NCI-H748 (cell line): ENCODE measurements around the gene SETBP1.
A peak's percentile ranks its signal among the peaks of the same experiment; 100 is the strongest.

ENCODE experiments used
- DNase-seq: peaks from one replicate; lab custom pipeline; 2025; ENCODE audit not compliant: unreplicated experiment; lab: John Stamatoyannopoulos, UW

SETBP1 gene

GRCh38 chr18:44730803-44731529, 50.3 kb downstream of the SETBP1 start:
- no peak for DNase-seq

GRCh38 chr18:44731530-44732237, 51.0 kb downstream of the SETBP1 start:
- DNase-seq, result no peak

GRCh38 chr18:44732238-44732563, 51.5 kb downstream of the SETBP1 start:
- no peak for DNase-seq

- DNase-seq, result peak; percentile 18
Observed at GRCh38 chr18:44732599-44732998, 51.9 kb downstream of the SETBP1 start.

GRCh38 chr18:44733069-44733753, 52.5 kb downstream of the SETBP1 start:
- DNase-seq, result no peak

- DNase-seq, result no peak
Observed at GRCh38 chr18:44733754-44734465, 53.2 kb downstream of the SETBP1 start.

GRCh38 chr18:44735096-44735495, 54.4 kb downstream of the SETBP1 start:
- DNase-seq, result no peak

- no peak for DNase-seq
Observed at GRCh38 chr18:44736664-44737380, 56.1 kb downstream of the SETBP1 start.

GRCh38 chr18:44737623-44738022, 56.9 kb downstream of the SETBP1 start:
- no peak for DNase-seq

DNA sequence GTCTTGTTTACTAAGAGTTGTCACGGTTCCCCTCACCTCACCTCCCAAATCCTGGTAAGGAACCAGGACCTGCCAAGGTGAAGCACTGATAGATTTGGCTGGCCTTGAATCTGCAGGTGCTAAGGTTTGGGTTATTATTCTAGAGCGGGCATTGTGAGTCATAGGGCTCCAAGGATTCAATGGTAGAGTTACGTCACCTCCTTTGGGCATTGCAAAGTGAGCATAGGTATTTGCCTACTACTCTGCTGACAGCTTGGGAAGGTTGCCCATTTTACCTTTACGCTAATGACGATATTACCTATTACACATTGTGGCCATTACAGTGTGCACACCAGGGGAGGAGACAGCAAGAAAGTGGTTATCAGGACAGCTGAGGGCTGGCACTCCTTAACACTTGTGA, 59.3 kb downstream of the SETBP1 start:
- no peak for DNase-seq

GRCh38 chr18:44741085-44741484, 60.4 kb downstream of the SETBP1 start:
- DNase-seq, result peak; percentile 69

- DNase-seq, result peak; percentile 83
Observed at GRCh38 chr18:44741511-44741910, 60.8 kb downstream of the SETBP1 start.

DNA sequence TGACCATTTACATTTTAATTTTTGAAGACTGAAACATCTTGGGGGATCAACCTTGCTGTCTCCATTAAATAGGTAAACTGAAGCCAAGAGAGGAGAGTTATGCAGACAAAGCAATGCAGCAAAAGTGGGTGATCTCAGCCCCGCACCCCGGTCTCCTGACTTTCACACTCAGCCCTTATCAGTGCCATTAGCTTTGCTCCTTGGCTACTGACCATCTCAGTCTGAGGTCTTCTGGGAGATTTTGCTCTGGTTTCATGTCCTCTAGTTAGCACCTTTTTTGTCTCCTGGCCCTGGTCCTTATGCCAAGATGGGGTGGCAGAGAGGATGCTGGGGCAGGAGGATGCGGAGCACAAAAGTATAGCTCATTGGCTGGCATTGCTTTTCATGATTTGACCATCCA, 61.4 kb downstream of the SETBP1 start:
- no peak for DNase-seq

- DNase-seq, result peak; percentile 99
Observed at GRCh38 chr18:44742718-44743311, 62.1 kb downstream of the SETBP1 start.

GRCh38 chr18:44743631-44744030, 62.9 kb downstream of the SETBP1 start:
- peak; percentile 57 for DNase-seq

GRCh38 chr18:44744161-44745121, 63.8 kb downstream of the SETBP1 start:
- peak; percentile 56 for DNase-seq

DNA sequence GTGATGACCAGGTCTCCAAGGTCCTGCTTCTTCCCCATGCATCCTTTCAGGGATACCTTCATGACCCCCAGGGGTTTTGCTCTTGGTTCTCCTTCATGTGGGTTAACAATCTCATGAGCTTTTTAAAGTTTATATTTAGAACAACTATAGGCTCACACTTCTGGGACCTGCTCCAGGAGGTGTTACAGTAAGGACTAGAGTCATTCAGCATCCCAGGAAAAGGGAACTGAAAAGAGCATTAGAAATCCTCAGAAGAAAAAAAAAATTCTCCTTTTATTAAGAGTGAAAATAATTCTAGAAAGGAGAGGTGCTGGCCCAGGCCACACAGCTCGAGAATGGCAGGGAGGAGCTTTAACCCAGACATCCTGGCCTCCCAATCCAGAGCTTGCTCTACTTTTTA, 66.5 kb downstream of the SETBP1 start:
- no peak for DNase-seq

DNA sequence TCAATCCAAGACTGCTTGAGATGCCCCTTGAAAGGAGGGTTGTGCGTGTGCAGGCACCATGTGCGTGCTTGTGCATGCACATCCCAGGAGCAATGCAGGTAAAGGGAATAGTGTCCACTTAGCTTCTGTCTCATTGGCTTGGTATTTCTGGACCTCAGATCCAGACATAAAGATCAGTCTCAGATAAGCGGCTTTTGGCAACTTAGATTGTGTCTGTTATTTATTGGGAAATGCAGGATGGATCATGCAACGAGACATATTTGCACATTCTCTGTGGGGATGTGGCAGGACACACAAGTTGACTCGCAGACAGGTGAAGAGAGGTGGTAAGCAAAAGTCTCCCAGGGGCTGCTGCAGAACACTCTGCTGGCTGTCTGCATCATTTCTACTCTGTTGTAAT, 67.9 kb downstream of the SETBP1 start:
- no peak for DNase-seq

DNA sequence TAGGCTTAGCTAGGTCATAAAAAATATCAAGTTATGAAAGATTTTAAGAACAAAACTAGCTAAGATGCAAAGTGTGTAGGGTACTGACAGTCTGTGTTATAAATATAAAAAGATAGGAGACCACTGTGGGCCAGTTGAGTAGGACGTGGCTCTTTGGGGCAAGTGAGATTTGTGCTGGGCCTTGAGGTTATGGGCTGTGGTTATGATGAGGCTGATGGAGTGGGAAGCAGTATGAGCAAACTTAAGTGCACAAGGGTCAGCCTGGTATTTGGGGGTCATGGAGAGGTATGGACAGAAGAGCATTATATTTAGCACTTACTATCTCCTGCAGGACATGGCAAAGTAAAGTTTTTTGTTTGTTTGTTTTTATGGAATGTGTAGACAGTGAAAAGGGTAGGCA, 70.1 kb downstream of the SETBP1 start:
- DNase-seq, result no peak
